22Rv1 (cell line): ENCODE data around the gene FAM219A.

Experiments
- ZFX ChIP-seq: fragments of 450-650 bp; IDR thresholded peaks from 2 replicates; pipeline ENCODE4 v1.6.1; 2017; ENCODE audit warnings: antibody characterized with exemption, borderline replicate concordance
- TF ChIP-seq, protein P1 (sequence below): fragments of 450-650 bp; IDR thresholded peaks from 2 replicates; pipeline ENCODE4 v1.5.1; 2017; ENCODE audit warnings: mild to moderate bottlenecking

DNA sequence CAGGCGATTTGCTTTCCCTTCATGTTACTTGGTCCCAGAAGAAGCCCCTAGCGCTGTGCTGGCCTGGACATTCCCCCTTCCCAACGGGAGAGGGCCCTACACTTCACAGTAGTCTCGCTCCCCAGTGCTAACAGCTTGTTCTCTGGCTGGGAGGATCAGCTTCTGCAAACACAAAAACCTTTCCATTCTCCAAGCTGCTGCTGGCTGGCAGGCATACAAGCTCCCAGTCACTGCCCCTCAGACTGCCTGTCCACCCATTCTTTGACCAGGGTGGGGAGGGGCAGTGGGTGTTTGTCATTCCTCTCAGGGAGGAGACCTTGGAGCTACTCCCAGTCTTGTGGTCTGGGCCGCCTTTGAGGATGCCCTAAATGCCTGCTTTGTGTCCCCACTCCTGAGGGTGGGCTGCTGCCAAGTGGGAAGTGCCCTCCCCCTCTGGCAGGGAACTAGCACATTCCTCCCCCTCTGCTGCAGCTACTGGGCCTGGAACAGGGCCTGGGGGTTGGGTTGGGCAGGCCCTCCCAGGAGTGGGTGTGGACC is 43.6 kb upstream of the FAM219A start:
- TF ChIP-seq, protein P1, sequence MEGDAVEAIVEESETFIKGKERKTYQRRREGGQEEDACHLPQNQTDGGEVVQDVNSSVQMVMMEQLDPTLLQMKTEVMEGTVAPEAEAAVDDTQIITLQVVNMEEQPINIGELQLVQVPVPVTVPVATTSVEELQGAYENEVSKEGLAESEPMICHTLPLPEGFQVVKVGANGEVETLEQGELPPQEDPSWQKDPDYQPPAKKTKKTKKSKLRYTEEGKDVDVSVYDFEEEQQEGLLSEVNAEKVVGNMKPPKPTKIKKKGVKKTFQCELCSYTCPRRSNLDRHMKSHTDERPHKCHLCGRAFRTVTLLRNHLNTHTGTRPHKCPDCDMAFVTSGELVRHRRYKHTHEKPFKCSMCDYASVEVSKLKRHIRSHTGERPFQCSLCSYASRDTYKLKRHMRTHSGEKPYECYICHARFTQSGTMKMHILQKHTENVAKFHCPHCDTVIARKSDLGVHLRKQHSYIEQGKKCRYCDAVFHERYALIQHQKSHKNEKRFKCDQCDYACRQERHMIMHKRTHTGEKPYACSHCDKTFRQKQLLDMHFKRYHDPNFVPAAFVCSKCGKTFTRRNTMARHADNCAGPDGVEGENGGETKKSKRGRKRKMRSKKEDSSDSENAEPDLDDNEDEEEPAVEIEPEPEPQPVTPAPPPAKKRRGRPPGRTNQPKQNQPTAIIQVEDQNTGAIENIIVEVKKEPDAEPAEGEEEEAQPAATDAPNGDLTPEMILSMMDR, result no peak
- no peak for TF ChIP-seq ZFX
